HG02981 (cell line): ENCODE data around the gene TRIM66.
"Not testable (repeated sequence)": the region's sequence is repeated elsewhere in the genome, so short reads cannot be mapped to it uniquely, and the experiment has no call there.

Experiments used
- ATAC-seq: cut with Tn5 transposase; IDR thresholded peaks from one replicate; pipeline ENCODE4 v1.9.1; 2021; ENCODE audit warnings: mild to moderate bottlenecking, moderate library complexity; ENCODE audit not compliant: unreplicated experiment

TRIM66 gene

GRCh38 chr11:8692417-8692816 lies 10.0 kb upstream of the TRIM66 start:
- no peak for ATAC-seq

- no peak for ATAC-seq
These were observed 9.1 kb upstream of the TRIM66 start for GRCh38 chr11:8691601-8692000.

- no peak for ATAC-seq
These were observed 8.2 kb upstream of the TRIM66 start for GRCh38 chr11:8690374-8691342.

GRCh38 chr11:8689726-8690255 lies 7.3 kb upstream of the TRIM66 start:
- ATAC-seq: no peak

DNA sequence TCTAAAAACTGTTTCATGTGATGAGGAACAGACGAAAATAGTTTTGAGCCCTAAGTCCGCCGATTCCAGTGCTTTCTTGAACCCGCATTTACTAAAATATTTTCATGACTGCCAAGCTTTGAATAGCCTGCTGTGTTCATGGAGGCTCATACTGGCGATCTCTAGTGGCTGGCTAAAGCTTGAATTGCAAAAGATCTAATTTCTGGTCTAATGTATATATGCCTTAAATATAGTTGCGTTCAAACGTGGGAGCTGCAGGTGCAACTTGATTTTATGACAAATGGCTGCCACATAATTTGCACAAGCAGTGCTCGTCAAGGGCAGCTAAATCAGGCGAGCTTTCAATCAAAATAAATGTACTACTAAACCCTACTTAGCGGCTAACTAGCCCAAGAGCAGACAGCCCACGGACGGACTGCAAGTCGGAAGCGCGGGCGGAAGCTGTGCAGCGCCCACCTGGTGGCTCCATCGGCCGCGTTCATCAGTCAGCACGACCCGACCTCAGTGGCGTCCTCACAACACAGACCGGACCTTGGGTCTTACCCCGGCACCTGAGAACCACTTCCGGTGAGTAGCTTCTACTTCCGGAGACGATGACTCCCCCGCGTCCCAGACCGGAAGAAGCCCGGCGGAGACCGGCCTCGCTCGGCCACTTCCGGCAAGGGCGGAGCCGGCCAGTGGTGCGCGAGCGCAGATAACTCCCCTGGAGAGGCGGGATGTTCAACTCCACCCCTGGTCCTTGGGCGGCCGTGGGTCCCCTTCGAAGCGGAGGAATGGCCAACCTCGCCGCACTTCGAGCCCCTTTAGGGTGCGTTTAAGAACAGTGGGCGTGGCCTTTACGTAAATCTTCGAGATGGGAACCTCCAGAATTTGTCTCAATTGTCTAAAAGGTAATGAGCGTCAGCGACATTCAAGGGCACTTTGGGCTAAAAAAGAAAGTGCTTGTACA lies 6.2 kb upstream of the TRIM66 start:
- peak; percentile 92 for ATAC-seq

- ATAC-seq: no peak
These were observed 3.9 kb upstream of the TRIM66 start for GRCh38 chr11:8686325-8686724.

GRCh38 chr11:8685820-8686219 lies 3.4 kb upstream of the TRIM66 start:
- no peak for ATAC-seq

- no peak for ATAC-seq
These were observed 2.8 kb upstream of the TRIM66 start for GRCh38 chr11:8685306-8685705.

DNA sequence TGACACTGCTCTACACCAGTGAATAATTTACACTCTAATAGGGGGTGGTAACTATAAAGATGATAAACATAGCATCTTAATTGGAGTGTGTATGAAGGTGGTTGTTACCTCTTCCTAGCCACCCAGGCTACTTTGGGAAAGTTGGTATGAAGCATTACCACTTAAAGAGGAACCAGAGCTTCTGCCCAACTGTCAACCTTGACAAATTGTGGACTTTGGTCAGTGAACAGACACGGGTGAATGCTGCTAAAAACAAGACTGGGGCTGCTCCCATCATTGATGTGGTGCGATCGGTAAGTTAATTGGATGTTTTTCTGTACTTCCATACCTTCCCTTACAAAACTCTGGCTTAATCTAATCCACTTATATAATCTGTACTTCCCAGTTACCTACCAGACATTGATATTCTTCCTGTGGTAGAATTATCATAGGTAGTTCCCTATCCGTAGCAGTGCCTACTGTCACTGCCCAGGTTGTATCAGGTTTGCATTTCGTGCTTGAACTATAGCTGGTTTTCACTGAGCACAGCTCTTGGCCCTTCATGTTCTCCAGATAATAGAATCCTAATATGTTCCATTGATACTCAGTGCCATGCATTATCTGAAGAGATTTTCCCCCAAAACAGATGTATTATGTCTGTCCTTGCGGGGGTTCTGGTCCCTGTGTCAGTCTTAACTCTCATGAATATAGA lies 2.3 kb upstream of the TRIM66 start:
- no peak for ATAC-seq

DNA sequence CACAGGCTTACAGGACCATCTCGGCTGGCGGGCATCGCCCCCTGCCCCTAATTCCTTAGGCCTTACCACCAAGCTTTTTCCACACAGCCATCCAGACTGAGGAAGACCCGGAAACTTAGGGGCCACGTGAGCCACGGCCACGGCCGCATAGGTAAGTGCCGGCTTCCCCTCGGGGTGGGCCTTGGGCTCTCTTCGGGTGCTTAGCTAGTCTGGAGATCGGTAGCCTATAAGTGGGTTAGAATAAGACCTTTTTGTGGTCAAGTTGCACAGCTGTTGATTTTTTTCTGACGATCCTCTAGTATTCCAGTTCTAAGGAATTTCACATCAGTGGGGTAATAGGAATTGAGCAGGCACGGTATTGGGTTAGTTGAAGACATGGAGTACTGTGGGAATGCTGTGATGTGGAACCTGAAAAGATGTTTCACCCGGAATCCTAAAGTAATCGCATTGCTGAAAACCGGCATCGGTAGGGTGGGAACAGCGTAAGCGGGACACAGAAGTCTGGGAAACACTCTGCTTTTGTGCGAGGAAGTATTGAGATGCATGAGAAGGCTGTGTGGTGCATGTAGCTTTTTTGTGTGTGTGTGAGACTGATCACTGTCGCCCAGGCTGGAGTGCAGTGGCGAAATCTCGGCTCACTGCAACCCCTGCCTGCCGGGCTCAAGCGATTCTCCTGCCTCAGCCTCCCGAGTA lies 796 bp upstream of the TRIM66 start:
- peak; percentile 5 for ATAC-seq

DNA sequence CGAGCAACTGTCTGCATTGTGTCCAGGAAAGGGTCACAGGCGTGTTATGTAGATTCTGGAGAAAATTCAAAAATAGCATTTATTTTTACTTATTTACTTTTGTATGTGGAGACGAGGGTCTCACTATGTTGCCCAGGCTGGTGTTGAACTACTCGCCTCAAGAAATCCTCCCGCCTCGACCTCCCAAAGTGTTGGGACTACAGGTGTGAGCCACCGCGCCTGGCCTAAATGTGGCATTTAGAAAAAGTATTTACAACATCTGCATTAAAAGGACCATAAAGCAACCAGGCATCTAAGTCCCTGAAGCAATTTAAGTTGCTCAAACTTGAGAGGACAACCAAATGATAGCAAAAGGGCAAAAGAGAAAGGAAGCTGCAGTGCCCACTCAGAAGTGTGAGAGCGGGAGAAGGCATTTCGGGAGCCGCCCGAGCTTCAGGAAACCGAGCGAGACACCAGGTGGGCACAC lies 595 bp downstream of the TRIM66 start:
- no peak for ATAC-seq

DNA sequence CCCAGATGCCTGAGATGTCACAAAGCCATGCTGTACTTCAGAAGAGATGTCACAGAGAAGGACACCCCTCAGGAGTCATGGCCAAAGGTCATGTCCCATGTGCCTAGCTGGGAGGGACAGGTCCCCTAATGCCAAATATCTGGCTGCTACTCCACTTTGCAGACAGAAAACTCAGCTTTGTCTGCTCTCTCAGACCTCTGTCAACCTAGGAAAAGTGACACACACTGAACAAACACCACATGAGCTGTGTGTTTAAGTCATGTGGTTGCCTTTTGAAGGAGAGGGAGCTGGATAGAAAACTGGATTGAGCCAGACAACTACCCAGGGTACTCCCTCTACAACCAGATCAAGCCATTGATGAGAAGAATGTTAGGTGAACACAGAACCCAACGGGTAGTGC lies 3.5 kb downstream of the TRIM66 start:
- no peak for ATAC-seq

- ATAC-seq: no peak
These were observed 6.0 kb downstream of the TRIM66 start for GRCh38 chr11:8676458-8676857.

DNA sequence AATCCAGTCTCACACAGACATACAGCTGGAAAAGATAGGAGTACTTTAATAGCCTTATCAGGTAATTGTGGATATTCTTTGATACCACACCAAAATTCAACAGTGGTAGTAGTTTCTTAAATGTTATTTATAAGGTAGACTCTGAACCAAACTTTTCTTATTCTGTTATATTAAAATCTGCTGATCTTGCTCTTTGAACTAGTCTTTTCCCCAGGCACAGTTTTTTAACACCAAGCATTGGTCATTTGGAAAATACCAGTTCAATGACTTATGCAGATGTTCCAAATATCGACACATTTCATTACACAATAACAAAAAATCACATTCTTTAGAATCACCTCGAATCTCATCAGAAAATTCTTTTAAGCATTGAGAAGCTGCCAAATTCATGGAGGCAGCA lies 7.6 kb downstream of the TRIM66 start:
- no peak for ATAC-seq

GRCh38 chr11:8672346-8672745 lies 10.1 kb downstream of the TRIM66 start:
- no peak for ATAC-seq

DNA sequence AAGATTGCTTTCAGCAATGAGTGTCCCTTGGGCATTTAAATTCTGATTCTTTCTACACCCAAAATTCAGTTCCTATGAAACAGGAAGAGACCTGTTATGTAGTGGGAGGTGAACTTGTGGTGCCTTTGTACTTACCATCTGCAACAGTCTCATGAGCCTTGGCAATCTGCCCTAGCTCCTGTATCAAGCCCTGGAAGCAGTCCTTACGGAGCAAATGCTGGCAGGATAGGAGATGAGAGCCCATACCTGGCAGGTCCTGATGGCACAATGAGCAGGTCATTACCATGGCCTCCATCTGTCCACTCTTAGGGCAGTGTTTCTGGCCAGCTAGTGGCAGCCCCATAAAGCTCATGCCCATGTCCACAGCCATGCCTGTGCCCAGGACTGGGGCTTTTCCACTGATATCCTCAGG lies 10.8 kb downstream of the TRIM66 start:
- ATAC-seq: no peak

- no peak for ATAC-seq
These were observed 11.3 kb downstream of the TRIM66 start for GRCh38 chr11:8671193-8671612.

DNA sequence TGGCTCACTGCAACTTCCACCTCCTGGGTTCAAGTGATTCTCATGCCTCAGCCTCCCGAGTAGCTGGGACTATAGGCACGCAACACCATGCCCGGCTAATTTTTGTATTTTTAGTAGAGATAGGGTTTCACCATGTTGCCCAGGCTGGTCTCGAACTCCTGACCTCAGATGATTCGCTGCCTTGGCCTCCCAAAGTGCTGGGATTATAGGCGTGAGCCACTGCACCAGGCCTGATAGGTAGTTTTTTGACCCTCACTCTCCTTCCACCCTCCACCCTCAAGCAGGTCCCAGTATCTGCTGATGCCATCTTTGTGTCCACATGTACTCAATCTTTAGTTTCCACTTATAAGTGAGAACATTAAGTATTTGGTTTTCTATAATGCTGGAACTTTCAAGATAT lies 12.4 kb downstream of the TRIM66 start:
- not testable (repeated sequence) for ATAC-seq

DNA sequence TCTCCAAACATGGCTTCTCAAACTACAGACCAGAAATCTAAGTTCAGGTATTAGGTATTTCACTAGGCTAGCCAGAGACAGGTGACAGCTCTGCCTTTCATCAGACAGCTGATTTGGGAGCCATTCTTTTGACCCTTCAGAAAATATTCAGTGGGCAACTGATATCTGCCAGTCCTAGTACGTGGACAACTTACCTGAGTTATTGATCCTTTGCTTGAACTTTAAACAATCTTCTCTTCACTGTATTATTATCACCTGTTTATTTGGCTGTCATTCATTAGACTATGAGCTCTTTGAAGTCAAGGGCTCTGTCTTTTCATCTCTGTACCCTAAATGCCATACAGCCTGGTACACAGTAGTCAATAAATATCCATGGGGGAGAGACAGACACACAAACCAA lies 17.2 kb downstream of the TRIM66 start:
- ATAC-seq: no peak
